NCI-H146 (cell line): ENCODE data around the gene MYCL.
"Not testable (repeated sequence)": the region's sequence is repeated elsewhere in the genome, so short reads cannot be mapped to it uniquely, and the experiment has no call there.

Source experiments
- DNase-seq: peaks from one replicate; lab custom pipeline; 2025; lab: John Stamatoyannopoulos, UW

MYCL gene

GRCh38 chr1:39890273-39890672, 11.4 kb downstream of the MYCL start:
- no peak for DNase-seq

DNA sequence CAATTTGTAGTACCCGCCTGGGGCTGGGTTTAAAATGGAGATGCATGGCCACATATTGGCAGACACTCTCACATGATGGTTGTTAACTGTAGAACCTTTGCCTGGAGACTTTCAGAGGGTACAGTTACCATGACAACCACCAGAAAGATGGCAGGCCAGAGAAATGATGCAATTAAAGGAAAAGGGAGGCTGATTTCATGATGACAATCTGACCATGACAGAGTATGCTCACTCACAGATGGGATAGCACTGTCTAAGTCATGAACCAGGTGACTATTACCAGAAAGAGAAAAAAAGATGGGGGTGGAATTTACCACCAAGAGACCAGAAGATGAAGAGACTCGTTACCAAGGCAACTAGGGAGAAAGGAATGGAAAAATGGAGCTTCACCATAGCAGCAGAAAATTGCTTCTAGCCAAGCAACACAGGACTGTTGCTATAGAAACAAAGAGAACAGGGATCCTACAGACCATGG, 14.9 kb downstream of the MYCL start:
- DNase-seq: peak; percentile 14

DNA sequence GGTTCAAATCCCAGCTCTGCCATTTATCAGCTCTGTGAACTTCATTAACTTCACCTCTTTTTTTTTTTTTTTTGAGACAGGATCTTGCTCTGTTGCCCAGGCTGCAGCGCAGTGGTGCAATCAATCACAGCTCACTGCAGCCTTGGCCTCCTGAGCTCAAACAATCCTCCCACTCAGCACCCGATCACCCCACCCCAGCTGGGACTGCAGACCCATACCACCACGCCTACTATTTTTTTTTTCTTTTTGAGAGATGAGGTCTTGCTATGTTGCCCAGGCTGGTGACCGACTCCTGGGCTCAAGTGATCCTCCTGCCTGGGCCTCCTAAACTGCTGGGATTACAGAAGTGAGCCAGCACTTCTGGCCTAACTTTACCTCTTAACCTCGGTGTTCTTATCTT, 16.2 kb downstream of the MYCL start:
- no peak for DNase-seq

- no peak for DNase-seq
Measured at GRCh38 chr1:39882152-39882551, 19.6 kb downstream of the MYCL start.

DNA sequence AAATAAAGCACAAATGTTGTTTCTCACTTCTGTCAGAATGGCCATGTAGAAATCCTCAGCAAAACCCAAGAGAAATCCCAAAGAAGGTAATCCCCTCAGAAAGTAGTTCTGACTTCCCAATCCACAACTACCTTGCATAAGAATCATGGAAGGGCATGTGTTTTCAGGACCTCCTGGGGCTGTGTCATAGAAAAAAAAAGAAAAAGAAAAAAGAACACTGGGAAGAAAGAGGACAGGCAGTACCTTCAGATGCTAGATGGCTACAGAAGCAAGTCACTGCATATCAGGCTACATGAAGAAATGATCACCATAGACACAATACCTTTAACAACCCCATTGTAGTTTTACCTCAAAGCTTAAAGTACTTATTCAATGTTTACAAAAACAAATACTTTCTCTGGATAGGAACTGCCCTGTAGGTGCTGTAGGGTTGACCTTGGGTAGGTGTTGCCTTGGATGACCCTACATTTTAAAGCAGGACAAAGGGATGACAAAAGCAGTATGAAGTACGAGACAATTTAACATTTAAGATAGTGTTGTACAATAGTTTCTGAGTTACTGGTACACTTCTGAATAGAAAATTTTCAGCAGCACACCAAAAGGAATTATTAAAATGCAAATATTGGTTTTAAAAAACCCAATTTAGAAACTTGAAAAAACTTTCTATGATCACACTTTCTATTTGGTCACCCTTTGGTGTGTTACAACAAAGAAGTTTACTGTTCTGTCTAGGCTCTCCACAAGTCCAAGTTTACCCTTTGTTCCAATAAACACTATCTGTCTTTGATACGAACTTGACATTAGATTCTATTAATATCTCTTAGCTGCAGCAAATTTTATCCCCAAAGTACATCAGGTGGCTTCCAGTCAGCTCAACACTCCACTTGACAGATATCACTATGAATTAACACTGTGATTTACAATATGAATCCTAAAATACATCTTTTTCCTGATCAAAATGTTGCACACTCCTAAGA, 23.4 kb downstream of the MYCL start:
- DNase-seq: no peak

- DNase-seq: no peak
Measured at GRCh38 chr1:39877231-39877778, 24.4 kb downstream of the MYCL start.

DNA sequence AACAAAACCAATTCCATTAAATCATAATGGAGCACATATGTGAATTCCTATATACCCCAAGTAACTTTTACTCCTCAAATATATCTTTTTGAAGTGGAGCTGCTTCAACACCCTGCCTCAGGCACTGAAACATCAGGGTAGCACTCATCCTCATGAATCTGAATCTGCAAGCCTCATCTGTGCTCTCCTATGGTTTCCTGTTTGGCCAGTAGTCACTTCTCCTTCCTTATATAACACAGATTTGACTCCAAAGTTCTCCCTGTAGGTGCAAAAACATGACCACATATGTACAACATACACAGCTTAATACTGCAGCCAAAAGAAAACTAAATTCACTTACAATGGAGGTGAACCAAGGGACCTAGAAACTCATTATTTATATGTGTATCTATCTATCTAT, 25.6 kb downstream of the MYCL start:
- DNase-seq: no peak

GRCh38 chr1:39872698-39873097, 29.0 kb downstream of the MYCL start:
- DNase-seq: no peak

GRCh38 chr1:39871796-39872195, 29.9 kb downstream of the MYCL start:
- DNase-seq: no peak

- not testable (repeated sequence) for DNase-seq
Measured at GRCh38 chr1:39871043-39871442, 30.7 kb downstream of the MYCL start.

GRCh38 chr1:39869538-39870112, 32.1 kb downstream of the MYCL start:
- not testable (repeated sequence) for DNase-seq

- DNase-seq: no peak
Measured at GRCh38 chr1:39866767-39867166, 35.0 kb downstream of the MYCL start.

GRCh38 chr1:39865762-39866161, 36.0 kb downstream of the MYCL start:
- no peak for DNase-seq

- DNase-seq: no peak
Measured at GRCh38 chr1:39863177-39863576, 38.5 kb downstream of the MYCL start.

DNA sequence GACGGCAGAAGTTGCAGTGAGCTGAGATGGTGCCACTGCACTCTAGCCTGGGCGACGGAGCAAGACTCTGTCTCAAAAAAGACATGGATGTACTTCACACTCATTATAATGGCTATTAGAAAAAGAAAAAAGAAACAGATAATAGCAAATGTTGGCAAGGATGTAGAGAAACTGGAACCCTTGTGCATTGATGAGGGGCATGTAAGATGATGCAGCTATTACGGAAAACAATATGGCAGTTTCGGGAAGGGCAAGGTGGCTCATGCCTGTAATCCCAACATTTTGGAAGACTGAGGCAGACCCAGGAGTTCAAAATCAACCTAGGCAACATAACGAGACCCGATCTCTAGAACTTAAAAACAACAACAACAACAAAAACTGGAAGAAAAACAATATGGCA, 40.7 kb downstream of the MYCL start:
- no peak for DNase-seq

DNA sequence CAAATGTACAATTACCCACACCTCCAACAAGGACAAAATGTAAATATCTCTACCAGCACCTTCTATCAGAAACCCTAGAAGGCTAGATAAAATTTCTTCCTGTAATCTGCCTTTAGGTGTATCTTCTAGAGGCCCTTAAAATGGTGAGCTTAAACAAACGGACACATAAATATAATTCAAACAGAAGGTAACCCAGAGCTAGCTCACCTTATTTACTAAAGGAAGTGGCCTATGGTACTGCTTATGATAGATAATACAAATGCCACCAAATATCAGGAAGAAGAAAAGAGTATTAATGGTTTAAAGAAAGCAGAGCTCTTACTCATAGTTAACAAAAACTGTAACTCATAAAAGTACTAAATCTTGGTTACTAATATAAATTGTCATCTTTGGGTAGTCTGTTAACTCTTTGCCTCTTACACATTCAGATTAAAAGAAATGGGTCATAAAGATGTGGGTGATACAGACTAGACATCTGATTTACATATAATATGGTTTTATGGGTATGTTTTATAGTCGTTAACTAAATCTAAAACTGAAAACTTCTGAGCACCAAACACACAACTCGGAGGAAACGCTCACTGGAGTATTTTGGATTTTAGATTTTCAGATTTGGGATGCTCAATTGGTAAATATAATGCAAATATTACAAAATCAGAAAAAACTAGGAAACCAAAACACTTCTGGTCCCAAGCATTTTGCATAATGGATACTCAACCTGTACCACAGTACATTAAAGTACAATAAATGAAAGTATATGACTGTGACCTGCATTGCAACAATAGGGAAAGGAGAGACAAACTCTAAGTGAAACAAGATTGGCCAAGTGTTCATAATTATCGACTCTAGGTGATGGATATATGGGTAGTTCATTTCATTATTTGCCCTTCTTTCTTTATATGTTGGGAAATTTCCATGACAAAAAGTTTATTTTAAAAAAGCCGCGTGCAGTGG, 41.6 kb downstream of the MYCL start:
- no peak for DNase-seq

- DNase-seq: no peak
Measured at GRCh38 chr1:39858315-39858714, 43.4 kb downstream of the MYCL start.

- DNase-seq: no peak
Measured at GRCh38 chr1:39857126-39857878, 44.4 kb downstream of the MYCL start.

DNA sequence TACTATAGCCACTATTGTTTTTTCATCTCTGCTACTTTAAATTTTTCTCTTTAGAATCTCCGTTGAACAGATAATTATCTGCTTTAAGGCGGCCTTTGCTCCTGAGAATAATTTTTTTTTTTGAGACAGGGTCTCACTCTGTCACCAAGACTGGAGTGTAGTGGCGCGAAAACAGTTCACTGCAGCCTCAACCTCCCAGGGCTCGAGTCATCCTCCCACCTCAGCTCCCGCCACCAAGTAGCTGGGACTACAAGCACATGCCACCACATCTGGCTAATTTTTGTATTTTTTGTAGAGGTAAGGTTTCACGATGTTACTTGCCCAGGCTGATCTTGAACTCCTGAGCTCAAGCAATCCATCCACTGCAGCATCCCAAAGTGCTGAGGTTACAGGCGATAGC, 47.0 kb downstream of the MYCL start:
- DNase-seq: no peak

DNA sequence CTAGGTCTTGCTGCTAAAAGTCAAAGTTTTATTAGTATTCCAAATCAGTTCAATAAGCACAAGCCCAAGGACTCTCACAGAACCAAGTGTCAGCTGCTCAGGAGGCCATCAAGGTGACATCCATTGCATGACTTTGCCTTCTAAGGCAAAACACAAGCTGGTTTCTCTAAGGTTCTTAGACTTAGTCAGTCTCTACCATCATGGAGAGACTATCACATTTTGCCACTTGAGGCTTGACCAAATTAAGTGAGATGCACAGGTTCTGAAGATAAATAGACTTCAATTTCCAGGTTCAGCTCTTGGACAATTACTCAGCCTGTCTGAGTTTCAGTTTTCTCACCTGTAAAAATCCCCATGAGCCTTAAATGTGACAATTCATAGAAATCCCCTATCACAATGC, 47.4 kb downstream of the MYCL start:
- no peak for DNase-seq

DNA sequence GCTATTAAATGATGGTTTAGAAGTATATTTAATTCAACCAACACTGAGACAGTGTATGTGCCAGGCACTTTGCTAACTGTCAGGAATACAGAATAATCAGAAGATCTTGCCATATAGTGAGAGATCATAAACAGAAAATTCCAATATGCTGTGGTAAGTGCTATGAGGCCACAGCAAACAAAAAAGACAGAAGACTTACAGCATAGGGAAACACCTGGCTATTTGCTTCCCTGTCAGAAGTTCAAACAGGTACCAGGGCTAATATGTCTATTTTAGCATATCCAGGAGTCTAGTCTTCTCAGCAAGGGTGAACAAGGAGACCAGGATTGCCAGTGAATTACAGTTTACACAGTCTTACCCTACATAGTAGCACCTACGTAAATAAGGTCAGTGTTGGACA, 48.8 kb downstream of the MYCL start:
- peak; percentile 20 for DNase-seq
